ENCODE measurements around the gene POLN.

POLN gene

GRCh38 chr4:2194496-2194895 is 47.4 kb downstream of the POLN start:
- POLR2A ChIA-PET = no interaction called here

GRCh38 chr4:2193326-2193725 is 48.6 kb downstream of the POLN start:
- DNase-seq (ENCODE audit: low read depth, low spot score) = no peak
- TF ChIP-seq CTCF (IDR thresholded peaks at IDR 0.05; ENCODE audit: insufficient read depth, low read length, missing control alignments) = no peak
- CTCF ChIA-PET = no interaction called here
- POLR2A ChIA-PET = no interaction called here
- H3K4me3 ChIP-seq (ENCODE audit: low read depth, low read length) = no peak overlapping the region

More at GRCh38 chr4:2194496-2194895, 47.4 kb downstream of the POLN start:
- no peak overlapping the region for H3K4me3 ChIP-seq (ENCODE audit: low read depth, low read length)
- CTCF ChIA-PET = interaction anchor here (1.0 to 1.5 kb wide), 2 partner anchors 26 to 159 kb away, joined by 4 to 7 read pairs; no protein-coding TSS in a partner anchor
- TF ChIP-seq CTCF (IDR thresholded peaks at IDR 0.05; ENCODE audit: insufficient read depth, low read length, missing control alignments) = no peak
- no peak for DNase-seq (ENCODE audit: low read depth, low spot score)

- POLR2A ChIA-PET = no interaction called here
- TF ChIP-seq CTCF (IDR thresholded peaks at IDR 0.05; ENCODE audit: insufficient read depth, low read length, missing control alignments) = no peak
- DNase-seq (ENCODE audit: low read depth, low spot score) = no peak
- H3K4me3 ChIP-seq (ENCODE audit: low read depth, low read length) = no peak overlapping the region
- CTCF ChIA-PET = no interaction called here
These were observed 55.1 kb downstream of the POLN start for GRCh38 chr4:2186865-2187172.

GRCh38 chr4:2186133-2186864 is 55.6 kb downstream of the POLN start:
- DNase-seq (ENCODE audit: low read depth, low spot score) = no peak
- H3K4me3 ChIP-seq (ENCODE audit: low read depth, low read length) = no peak overlapping the region
- TF ChIP-seq CTCF (IDR thresholded peaks at IDR 0.05; ENCODE audit: insufficient read depth, low read length, missing control alignments) = no peak
- POLR2A ChIA-PET = no interaction called here
- CTCF ChIA-PET = no interaction called here

- ChIA-PET POLR2A (no interaction called here), CTCF (no interaction called here)
- no peak overlapping the region for H3K4me3 ChIP-seq (ENCODE audit: low read depth, low read length)
- no peak for TF ChIP-seq CTCF (IDR thresholded peaks at IDR 0.05; ENCODE audit: insufficient read depth, low read length, missing control alignments)
- no peak for DNase-seq (ENCODE audit: low read depth, low spot score)
These were observed 58.5 kb downstream of the POLN start for GRCh38 chr4:2183394-2183793.

GRCh38 chr4:2182994-2183393 is 58.9 kb downstream of the POLN start:
- no peak overlapping the region for H3K4me3 ChIP-seq (ENCODE audit: low read depth, low read length)
- no peak for DNase-seq (ENCODE audit: low read depth, low spot score)
- POLR2A ChIA-PET = no interaction called here
- CTCF ChIA-PET = no interaction called here
- no peak for TF ChIP-seq CTCF (IDR thresholded peaks at IDR 0.05; ENCODE audit: insufficient read depth, low read length, missing control alignments)

Data from AG04449 (cell line).